ENCODE measurements around the gene TIPARP.

GRCh38 chr3:156682501-156682900, 8.1 kb downstream of the TIPARP start:
- TF ChIP-seq NR2C2 (CRISPR knock-in tag; IDR thresholded peaks at IDR 0.05; ENCODE audit: borderline replicate concordance) = no peak
- no peak for TF ChIP-seq CTCF (CRISPR knock-in tag; IDR thresholded peaks at IDR 0.05)
- no peak for TF ChIP-seq SP2 (CRISPR knock-in tag; IDR thresholded peaks at IDR 0.05)
- no peak for TF ChIP-seq HOMEZ (CRISPR knock-in tag; IDR thresholded peaks at IDR 0.05; ENCODE audit: low read depth)
- TF ChIP-seq STAG1 (CRISPR knock-in tag; IDR thresholded peaks at IDR 0.05) = no peak
- no peak for TF ChIP-seq ZNF407 (CRISPR knock-in tag; IDR thresholded peaks at IDR 0.05; ENCODE audit: not compliant biosample characterization)
- no peak for TF ChIP-seq AFF4 (CRISPR knock-in tag; IDR thresholded peaks at IDR 0.05)
